IMR-90 (cell line): Measurements from ENCODE around the gene RSU1. TPM values are rescaled to one million over a fixed set of nuclear protein-coding genes. Genes with fewer than 3 reads are reported as not detected.

Source experiments
- ATAC-seq: fragments of 200-7000 bp; cut with Tn5 transposase; 2 replicates; pipeline ENCODE4 v1.9.1; 2020; ENCODE audit warnings: low read depth, mild to moderate bottlenecking, moderate library complexity
- BruUV-seq: library from RNA; stranded (reverse); fragments of 400-500 nt; replicated peaks from 2 replicates; lab custom pipeline; 2021; lab: Mats Ljungman, UMichigan
- CTCF ChIA-PET: fragments of 300-600 bp; formaldehyde crosslinking; extraction: SDS; loops from one replicate; lab custom pipeline; 2021; ENCODE audit warnings: antibody characterized with exemption; lab: Yijun Ruan, JAX
- POLR2A ChIA-PET: fragments of 300-600 bp; sonication (Branson Sonifier 250); formaldehyde crosslinking; loops from one replicate; lab custom pipeline; 2022; ENCODE audit warnings: antibody characterized with exemption; ENCODE audit not compliant: unreplicated experiment; lab: Charles Lee
- DNase-seq: peaks from one replicate; pipeline ENCODE4 v3.0.0; 2013
- H2AFZ ChIP-seq: replicated peaks from 2 replicates; pipeline ENCODE3; 2013; ENCODE audit warnings: low read length, mild to moderate bottlenecking; ENCODE audit not compliant: poor library complexity
- H2AK5ac ChIP-seq: 2 replicates; pipeline ENCODE4 v1.6.1; 2013; ENCODE audit warnings: low read depth, low read length, inconsistent platforms
- H2AK9ac ChIP-seq: replicated peaks from 2 replicates; pipeline ENCODE3; 2013; ENCODE audit warnings: mild to moderate bottlenecking, low read depth, low read length, moderate library complexity; ENCODE audit not compliant: poor library complexity
- H2BK120ac ChIP-seq: 2 replicates; pipeline ENCODE4 v1.6.1; 2013; ENCODE audit warnings: low read depth, low read length, inconsistent platforms
- H2BK15ac ChIP-seq: 3 replicates; pipeline ENCODE4 v1.6.1; 2013; ENCODE audit warnings: low read depth, low read length, inconsistent platforms
- H2BK20ac ChIP-seq: 2 replicates; pipeline ENCODE4 v1.6.1; 2013; ENCODE audit warnings: low read depth, mild to moderate bottlenecking, inconsistent platforms, low read length, moderate library complexity
- H2BK5ac ChIP-seq: 2 replicates; pipeline ENCODE4 v1.6.1; 2013; ENCODE audit warnings: mild to moderate bottlenecking, low read depth, low read length, inconsistent platforms; ENCODE audit not compliant: poor library complexity, severe bottlenecking
- H3K14ac ChIP-seq: replicated peaks from 2 replicates; pipeline ENCODE4 v1.6.1; 2013; ENCODE audit warnings: low read depth, low read length, inconsistent platforms
- H3K18ac ChIP-seq: 2 replicates; pipeline ENCODE4 v1.6.1; 2013; ENCODE audit warnings: low read depth, low read length, control low read depth
- H3K23ac ChIP-seq: 2 replicates; pipeline ENCODE4 v1.6.1; 2013; ENCODE audit warnings: low read depth, low read length, inconsistent platforms
- H3K27ac ChIP-seq: 2 replicates; pipeline ENCODE4 v1.5.1; 2013; ENCODE audit warnings: mild to moderate bottlenecking, control low read depth, low read length; ENCODE audit not compliant: insufficient read depth
- H3K27me3 ChIP-seq: 2 replicates; pipeline ENCODE4 v1.6.1; 2013; ENCODE audit warnings: low read length; ENCODE audit not compliant: control insufficient read depth, insufficient read depth
- H3K36me3 ChIP-seq: 2 replicates; pipeline ENCODE4 v1.6.1; 2013; ENCODE audit warnings: low read length, mixed read lengths; ENCODE audit not compliant: control insufficient read depth, insufficient read depth
- H3K4ac ChIP-seq: 2 replicates; pipeline ENCODE4 v1.6.1; 2013; ENCODE audit warnings: low read depth, low read length, inconsistent platforms
- H3K4me1 ChIP-seq: 2 replicates; pipeline ENCODE4 v1.6.1; 2013; ENCODE audit warnings: low read length, mixed read lengths; ENCODE audit not compliant: control insufficient read depth, insufficient read depth
- H3K4me2 ChIP-seq: 2 replicates; pipeline ENCODE4 v1.6.1; 2013; ENCODE audit warnings: low read depth, mild to moderate bottlenecking, control low read depth, low read length, moderate library complexity
- H3K4me3 ChIP-seq: 2 replicates; pipeline ENCODE4 v1.5.1; 2013; ENCODE audit warnings: low read depth, mild to moderate bottlenecking, control low read depth, low read length, moderate library complexity; ENCODE audit not compliant: insufficient read depth
- H3K56ac ChIP-seq: 2 replicates; pipeline ENCODE4 v1.6.1; 2013; ENCODE audit warnings: low read length, inconsistent platforms; ENCODE audit not compliant: insufficient read depth; ENCODE audit errors: extremely low read depth
- H3K79me1 ChIP-seq, 2 experiments: 2 replicates each; pipeline ENCODE4 v1.6.1; 2013; ENCODE audit warnings: low read length in 2 of 2, inconsistent platforms in 1 of 2, low read depth in 1 of 2
- H3K9ac ChIP-seq: 2 replicates; pipeline ENCODE4 v1.6.1; 2013; ENCODE audit warnings: low read depth, low read length, control low read depth
- H3K9me1 ChIP-seq: 2 replicates; pipeline ENCODE4 v1.6.1; 2013; ENCODE audit warnings: low read length, inconsistent platforms; ENCODE audit not compliant: insufficient read depth
- H3K9me3 ChIP-seq: 2 replicates; pipeline ENCODE4 v1.6.1; 2013; ENCODE audit warnings: low read length; ENCODE audit not compliant: control insufficient read depth, insufficient read depth
- H4K20me1 ChIP-seq: 2 replicates; pipeline ENCODE4 v1.6.1; 2013; ENCODE audit warnings: low read length, inconsistent platforms; ENCODE audit not compliant: insufficient read depth
- H4K5ac ChIP-seq: 2 replicates; pipeline ENCODE4 v1.6.1; 2013; ENCODE audit warnings: mild to moderate bottlenecking, low read depth, low read length, control low read depth
- H4K8ac ChIP-seq, 2 experiments: 2 replicates each; pipeline ENCODE4 v1.6.1; 2013; ENCODE audit warnings: low read depth in 2 of 2, low read length in 2 of 2, control low read depth in 1 of 2, inconsistent platforms in 1 of 2
- H4K91ac ChIP-seq: 2 replicates; pipeline ENCODE4 v1.6.1; 2013; ENCODE audit warnings: low read depth, low read length, inconsistent platforms; ENCODE audit not compliant: insufficient read depth
- RAD21 ChIP-seq: IDR thresholded peaks from 2 replicates; pipeline ENCODE4 v1.6.1; 2012; ENCODE audit warnings: low read length, improper control_type of control experiment
- RCOR1 ChIP-seq: IDR thresholded peaks from 2 replicates; pipeline ENCODE4 v1.6.1; 2012; ENCODE audit warnings: mild to moderate bottlenecking, low read length, improper control_type of control experiment; ENCODE audit not compliant: insufficient replicate concordance
- WGBS, 2 experiments: methylation state at CpG; one replicate each; pipeline versions ENCODE4 v1.1.5 to v1.1.7; 2013; ENCODE audit warnings: missing lambda C conversion rate in 2 of 2; ENCODE audit not compliant: insufficient read length in 1 of 2; ENCODE audit errors: extremely low coverage in 2 of 2; 5-methylcytosine and 5-hydroxymethylcytosine counted together
- dilution Hi-C: fragments of 300-500 bp; cut with HindIII; formaldehyde crosslinking; loops from one replicate; pipeline ENCODE4 v1.14.3; 2018; ENCODE audit warnings: low sequenced_read_pairs; ENCODE audit not compliant: unreplicated experiment
- in situ Hi-C: fragments of 300-500 bp; cut with MboI; formaldehyde crosslinking; loops from 3 replicates; pipeline ENCODE4 v1.14.3; 2019; ENCODE audit warnings: low sequenced_read_pairs, inconsistent platforms, mixed read lengths
- intact Hi-C: fragments of 100-400 bp; cut with micrococcal nuclease; formaldehyde crosslinking; loops from 2 replicates; pipeline ENCODE4 v1.10.0; 2022
- polyA plus RNA-seq, 3 experiments: library from polyadenylated mRNA; depleted of rRNA; stranded (reverse); fragments of >200 nt; gene quantifications; 2 replicates each; pipeline ENCODE4 v1.2.3, GENCODE V29; 2012; ENCODE audit warnings: low replicate concordance in 1 of 3
- total RNA-seq: library from RNA; depleted of rRNA; stranded (reverse); fragments of >200 nt; gene quantifications from 2 replicates; pipeline ENCODE4 v1.2.3, GENCODE V29; 2012

Gene RSU1
- total and polyA plus RNA-seq, 2 of the 4 experiments (the other 2 are of a cell fraction): 134 to 148 TPM

GRCh38 chr10:16773334-16773733 is 43.9 kb downstream of the RSU1 start:
- Histone ChIP-seq H4K5ac (no peak overlapping the region), H4K8ac (no peak overlapping the region), H2AFZ (no peak overlapping the region), H3K27me3 (no peaks in the 10 kb centered on the region), H2AK5ac (no peak overlapping the region), H2BK5ac (no peak overlapping the region), H3K9ac (no peak overlapping the region), H4K91ac (no peak overlapping the region), H3K4me1 (peaks cover 4% of the 10 kb centered on the region), H2AK9ac (peak overlapping the region; percentile 25), H3K27ac (no peak overlapping the region), H3K36me3 (no peaks in the 10 kb centered on the region), H3K4me2 (no peak overlapping the region), H3K79me1 (peaks cover 18 to 50% of the 10 kb centered on the region in 2 experiments), H3K14ac (no peak overlapping the region), H3K9me3 (no peaks in the 10 kb centered on the region), H3K18ac (no peak overlapping the region), H2BK120ac (no peak overlapping the region), H3K23ac (no peak overlapping the region), H2BK15ac (no peak overlapping the region), H3K4me3 (no peak overlapping the region), H3K56ac (no peak overlapping the region), H2BK20ac (no peak overlapping the region), H3K4ac (no peak overlapping the region), H4K20me1 (peaks cover 22% of the 10 kb centered on the region), H3K9me1 (peaks cover 10% of the 10 kb centered on the region; the same call in 1 of the 2 replicates)
- ATAC-seq: no peak
- no TSS peak for BruUV-seq
- 83% methylated on average over 8 of the region's 11 CpGs; no CpG with 5 or more reads in 1 of the 2 experiments for WGBS, 2 experiments
- intact Hi-C loops: no loop called here
- no peak for TF ChIP-seq RAD21
- no peak for TF ChIP-seq RCOR1
- DNase-seq: no peak
- ChIA-PET CTCF (interaction anchor here (0.5 to 1.2 kb wide), 2 partner anchors 864 to 870 kb away, joined by 3 read pairs; no protein-coding TSS in a partner anchor), POLR2A (no interaction called here)
- dilution Hi-C loops: no loop called here
- in situ Hi-C loops: no loop called here
